DMS53 (cell line): ENCODE data around the gene AP4E1.
"Not testable (repeated sequence)": the region's sequence is repeated elsewhere in the genome, so short reads cannot be mapped to it uniquely, and the experiment has no call there.

Experiments
- DNase-seq: peaks from one replicate; lab custom pipeline; 2025; lab: John Stamatoyannopoulos, UW

The AP4E1 gene

DNA sequence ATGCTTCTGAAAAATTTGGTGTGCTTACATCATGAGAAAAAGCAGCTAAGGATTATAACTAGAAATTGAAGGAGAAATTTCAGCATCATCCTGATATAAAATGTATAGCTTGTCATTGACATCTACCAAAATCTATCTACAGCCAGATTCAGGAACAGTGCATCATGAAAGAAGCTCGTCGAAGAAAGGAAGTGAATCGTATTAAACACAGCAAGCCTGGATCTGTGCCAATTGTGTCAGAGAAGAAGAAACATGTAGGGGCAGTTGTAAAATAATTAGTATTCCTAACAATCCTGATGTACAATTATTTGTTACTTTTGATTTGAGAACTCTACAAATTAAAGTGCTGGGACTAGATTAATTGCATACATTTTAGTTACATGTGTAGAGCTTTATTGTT is 37.2 kb downstream of the AP4E1 start:
- DNase-seq = no peak

DNA sequence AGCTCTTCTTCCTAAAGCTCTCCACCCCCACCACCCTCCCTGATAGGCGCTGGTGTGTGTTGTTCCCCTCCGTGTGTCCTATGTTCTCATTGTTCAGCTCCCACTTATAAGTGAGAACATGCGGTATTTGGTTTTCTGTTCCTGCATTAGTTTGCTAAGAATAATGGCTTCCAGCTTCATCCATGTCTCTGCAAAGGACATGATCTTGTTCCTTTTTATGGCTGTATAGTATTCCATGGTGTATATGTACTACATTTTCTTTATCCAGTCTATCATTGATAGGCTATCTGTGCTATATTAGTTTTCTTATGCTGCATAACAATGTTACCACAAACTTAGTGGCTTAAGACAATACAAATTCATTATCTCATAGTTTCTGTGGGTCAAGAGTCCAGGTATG is 42.3 kb downstream of the AP4E1 start:
- DNase-seq = not testable (repeated sequence)

DNA sequence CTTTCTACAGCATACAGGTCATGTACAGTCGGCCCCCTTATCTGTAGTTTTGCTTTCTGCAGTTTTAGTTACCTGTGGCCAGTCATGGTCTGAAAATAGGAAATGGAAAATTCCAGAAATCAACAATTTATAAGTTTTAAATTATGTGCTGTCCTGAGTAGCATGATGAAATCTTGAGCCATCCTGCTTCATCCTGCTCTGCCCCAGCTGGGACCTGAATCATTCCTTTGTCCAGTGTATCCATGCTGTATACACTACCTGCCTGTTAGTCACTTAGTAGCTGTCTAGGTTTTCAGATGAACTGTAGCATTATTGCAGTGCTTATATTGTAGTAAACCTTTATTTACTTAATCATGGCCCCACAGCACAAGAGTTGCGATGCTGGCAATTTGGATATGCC is 44.8 kb downstream of the AP4E1 start:
- no peak for DNase-seq

DNA sequence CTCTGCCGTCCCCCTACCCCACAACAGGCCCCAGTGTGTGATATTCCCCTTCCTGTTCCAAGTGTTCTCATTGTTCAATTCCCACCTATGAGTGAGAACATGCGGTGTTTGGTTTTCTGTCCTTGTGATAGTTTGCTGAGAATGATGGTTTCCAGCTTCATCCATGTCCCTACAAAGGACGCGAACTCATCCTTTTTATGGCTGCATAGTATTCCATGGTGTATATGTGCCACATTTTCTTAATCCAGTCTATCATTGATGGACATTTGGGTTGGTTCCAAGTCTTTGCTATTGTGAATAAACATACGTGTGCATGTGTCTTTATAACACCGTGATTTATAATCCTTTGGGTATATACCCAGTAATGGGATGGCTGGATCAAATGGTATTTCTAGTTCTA is 46.4 kb downstream of the AP4E1 start:
- not testable (repeated sequence) for DNase-seq

DNA sequence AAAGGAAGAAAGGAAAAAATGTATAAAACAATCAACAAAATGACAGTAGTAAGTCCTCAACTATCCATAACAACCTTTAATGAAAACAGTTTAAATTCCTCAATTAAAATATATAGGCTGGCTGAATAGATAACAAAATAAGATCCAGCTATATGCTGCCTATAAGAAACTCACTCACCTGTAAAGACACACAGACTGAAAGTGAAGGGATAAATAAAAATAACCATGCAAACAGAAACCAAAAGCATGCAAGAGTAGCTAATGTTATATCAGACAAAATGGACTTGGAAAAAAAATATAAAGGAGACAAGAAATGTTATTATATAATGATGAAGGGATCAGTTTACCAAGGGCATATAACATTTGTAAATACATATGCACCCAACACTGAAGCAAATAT is 51.2 kb downstream of the AP4E1 start:
- no peak for DNase-seq

DNA sequence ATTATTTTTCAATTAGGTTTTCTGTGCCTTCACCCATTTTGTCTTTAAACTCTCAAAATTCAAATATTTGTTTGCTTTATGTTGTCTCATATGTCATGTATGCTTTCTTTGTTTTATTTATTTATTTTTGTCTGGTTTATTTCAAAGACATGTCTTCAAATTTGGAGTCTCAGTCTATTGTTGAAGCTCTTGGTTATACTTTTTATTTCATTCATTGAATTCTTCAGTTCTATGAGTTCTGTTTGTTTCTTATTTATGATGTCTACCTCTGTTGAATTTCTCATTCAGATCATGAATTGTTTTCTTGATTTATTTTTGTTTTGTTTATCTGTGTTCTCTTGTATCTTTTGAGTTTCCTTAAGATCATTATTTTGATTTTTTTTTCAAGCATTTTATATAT is 55.6 kb downstream of the AP4E1 start:
- DNase-seq = no peak

DNA sequence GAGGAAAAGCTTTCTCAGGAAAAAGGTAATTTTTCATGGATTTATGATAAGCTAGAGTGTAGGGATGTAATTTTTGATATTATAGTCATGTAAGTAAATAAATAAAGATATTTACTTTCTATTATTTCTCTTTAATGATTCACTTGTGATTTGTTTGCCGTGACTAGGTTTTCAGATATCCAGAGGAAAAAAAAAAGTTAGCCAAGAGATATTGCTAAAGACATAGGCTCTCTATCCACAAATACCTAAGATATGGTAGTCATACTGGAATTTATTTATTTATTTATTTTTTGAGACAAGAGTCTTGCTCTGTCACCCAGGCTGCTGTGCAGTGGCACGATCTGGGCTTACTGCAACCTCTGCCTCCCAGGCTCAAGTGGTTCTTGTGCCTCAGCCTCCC is 59.9 kb downstream of the AP4E1 start:
- DNase-seq = no peak

DNA sequence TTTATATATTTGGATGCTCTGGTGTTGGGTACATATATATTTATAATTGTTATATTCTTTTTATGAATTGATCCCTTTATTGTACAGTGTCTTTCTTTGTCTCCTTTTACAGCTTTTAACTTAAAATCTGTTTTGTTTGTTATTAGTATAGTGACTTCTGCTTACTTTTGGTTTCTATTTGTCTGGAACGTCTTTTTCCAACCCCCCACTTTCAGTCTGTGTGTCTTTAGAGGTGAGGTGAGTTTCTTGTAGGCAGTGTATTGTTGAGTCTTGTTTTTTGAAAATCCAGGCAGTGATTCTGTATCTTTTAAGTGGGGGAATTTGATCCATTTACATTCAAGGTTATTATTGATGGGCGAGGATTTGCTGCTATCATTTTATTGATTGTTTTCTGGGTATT is 62.0 kb downstream of the AP4E1 start:
- no peak for DNase-seq

DNA sequence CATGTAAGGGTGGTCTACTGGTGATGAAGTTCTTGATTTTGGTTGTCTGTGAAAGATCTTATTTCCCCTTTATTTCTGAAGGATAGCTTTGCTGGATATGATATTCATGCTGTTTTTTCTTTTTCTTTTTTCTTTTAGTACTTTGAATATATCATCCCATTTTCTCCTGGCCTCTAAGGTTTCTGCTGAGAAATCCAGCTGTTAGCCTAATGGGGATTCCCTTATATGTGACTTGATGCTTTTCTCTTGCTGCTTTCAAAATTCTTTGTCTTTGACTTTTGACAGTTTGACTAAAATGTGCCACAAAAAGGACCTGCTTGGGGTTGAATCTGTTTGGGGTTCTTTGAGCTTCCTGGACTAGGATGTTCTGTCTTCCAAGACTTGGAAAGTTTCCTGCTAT is 62.6 kb downstream of the AP4E1 start:
- DNase-seq = no peak

DNA sequence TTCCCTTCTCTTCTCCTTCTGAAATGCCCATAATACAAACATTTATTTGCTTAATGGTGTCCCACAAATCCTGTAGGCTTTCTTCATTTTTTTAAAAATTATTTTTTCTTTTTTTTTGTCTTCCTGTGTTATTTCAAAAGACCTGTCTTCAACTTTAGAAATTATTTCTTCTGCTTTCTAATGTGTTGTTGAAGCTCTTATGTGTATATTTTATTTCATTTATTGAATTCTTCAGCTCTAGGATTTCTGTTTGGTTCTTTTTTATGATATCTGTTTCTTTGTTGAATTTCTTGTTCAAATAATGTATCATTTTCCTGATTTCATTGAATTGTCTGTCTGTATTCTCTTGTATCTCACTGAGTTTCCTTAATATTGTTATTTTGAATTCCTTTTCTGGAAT is 63.1 kb downstream of the AP4E1 start:
- no peak for DNase-seq

DNA sequence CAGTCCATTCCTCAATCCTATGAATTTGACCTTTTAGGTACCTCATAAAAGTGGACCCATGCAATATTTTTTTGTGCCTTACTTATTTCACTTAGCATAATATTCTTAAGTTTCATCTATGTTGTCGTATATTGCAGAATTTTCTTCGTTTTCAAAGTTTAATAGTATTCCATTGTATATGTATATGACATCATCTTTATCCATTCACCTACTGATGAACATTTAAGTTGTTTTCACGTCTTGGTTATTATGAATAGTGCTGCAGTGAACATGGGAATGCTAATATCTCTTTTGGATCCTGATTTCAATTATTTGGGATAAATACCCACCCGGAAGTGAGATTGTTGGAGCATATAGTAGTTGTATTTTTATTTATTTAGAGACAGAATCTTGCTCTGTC is 65.1 kb downstream of the AP4E1 start:
- no peak for DNase-seq

DNA sequence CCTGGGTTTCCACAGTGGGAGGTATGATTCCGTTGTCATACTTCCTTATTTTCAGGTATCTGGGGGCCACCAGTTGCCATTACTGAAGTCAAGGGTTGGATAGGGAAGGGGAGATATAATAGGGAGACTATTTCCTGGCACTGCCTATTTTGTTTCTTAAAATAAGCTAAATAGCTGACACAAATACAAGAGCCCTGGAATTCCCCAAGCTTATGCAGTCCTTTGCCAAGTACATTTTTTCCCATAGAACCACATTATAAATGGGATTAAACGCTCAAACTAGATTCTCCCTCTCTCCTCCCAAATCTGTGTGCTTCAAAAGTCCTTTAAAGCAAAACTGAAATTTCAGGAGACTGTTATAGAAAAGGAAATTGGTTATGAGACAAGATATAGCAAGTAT is 68.7 kb downstream of the AP4E1 start:
- no peak for DNase-seq

DNA sequence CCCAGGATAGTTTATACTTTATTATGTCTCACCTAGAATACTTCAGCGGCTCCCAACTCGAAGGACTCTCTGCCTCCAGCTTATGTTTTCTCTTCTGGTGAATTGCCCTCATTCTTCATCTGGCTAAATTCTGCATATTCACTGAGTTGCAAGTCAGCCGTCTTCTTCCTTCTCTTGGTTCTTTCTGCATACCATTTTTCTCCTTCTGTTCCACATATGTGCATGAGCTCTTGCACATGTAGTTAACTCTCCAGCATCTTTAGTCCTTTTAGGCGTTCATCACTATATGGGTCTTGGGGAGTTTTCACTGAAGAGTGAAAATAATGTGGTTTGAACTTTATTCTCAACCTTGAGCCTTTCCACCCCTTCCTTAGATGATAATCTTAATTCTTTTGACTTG is 70.1 kb downstream of the AP4E1 start:
- no peak for DNase-seq

DNA sequence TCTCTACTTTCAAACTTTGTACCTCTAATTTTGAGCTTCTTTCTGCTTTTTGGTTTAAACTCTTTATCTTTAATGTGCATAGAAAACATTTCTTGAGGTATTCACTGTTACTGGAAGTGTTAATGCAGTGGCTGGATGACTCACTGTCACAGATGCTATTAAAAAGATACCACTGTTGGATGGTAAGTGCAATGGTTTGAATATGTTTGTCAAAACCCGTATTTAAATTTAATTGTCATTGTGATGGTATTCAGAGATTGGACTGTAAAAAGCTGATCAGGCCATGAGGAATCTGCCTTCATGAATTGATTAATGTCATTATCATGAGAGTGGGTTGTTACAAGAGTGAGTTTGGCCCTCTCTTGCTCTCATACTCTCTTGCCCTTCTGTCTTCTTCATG is 70.6 kb downstream of the AP4E1 start:
- no peak for DNase-seq

DNA sequence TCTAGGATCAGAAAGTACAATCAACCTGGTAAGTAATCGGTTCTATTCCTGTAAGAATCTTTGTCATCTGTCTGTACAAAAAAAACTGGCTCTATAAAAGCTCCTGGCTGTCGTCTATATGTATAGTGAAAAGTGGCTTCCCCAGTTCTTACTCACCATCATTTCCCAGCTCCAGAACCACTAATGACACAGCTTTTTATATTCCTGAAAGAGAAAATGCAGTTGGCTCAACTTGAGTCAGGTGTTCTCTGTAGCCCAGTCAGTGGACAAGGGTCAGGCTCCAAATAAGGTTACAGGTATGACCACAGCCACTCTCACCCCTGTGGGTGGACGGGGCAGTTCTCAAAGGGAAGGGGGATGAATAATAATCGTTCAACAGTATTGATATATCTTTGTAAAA is 85.1 kb downstream of the AP4E1 start:
- DNase-seq = no peak

DNA sequence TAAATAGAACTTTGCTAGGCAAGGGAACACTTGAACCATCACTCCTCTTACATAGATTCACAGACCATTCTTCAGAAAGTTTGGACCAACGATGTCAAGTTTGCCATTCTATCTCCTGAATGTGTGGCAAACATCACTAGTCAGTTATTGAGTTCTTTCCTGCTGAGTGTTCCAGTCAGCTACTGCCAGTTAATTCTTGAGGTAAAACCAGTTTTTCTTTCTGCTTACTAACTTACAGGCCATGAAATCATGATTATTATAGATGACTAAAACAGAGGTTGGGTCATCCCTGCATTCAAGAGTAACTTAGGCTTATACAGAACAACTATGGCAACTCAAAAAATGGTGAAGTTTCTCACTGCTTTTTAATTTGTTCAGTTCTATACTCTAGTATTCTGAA is 88.2 kb downstream of the AP4E1 start:
- DNase-seq = no peak

DNA sequence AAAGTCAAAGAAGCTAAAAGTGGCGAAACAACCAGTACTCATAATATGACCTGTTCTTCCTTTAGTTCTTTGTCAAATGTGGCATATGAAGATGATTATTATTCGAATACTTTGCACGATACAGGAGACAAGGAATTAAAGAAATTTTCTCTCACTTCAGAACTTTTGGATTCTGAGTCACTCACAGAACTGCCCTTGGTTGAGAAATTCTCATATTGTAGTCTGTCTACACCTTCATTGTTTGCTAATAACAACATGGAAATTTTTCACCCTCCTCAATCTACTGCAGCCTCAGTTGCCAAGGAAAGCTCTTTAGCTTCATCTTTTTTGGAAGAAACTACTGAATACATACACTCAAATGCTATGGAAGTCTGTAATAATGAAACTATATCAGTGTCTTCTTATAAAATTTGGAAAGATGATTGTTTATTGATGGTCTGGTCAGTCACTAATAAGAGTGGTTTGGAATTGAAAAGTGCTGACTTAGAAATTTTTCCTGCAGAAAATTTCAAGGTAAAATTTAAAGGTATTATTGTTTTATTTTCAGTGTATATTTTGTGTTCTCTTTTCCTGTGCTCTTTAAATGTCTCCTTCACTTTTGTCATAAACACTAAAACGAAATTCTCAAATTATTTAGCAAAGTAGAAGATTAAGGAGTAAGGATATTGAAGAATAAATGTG is 89.0 kb downstream of the AP4E1 start:
- DNase-seq = no peak

DNA sequence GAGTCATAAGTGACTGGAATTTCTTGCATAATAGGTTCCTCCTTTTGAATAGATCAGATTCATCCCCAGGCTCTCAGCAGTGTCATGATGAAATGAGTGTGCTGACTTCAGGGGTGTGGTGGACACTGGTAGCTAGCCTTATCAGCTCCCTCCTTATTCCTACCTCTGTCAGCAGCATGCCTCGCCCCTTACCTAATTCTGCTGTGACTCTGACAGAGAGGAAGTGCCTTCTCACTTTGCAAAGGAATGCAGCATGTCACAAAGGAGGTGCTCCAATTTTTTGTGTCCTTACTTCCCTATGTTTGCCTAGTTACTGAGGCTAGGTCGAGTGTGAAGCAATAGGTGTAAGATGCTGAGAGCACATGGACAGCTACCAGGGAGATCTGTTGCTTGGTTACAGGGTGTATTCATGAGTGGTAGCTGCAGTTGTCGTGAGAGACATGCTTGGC is 95.6 kb downstream of the AP4E1 start:
- no peak for DNase-seq

DNA sequence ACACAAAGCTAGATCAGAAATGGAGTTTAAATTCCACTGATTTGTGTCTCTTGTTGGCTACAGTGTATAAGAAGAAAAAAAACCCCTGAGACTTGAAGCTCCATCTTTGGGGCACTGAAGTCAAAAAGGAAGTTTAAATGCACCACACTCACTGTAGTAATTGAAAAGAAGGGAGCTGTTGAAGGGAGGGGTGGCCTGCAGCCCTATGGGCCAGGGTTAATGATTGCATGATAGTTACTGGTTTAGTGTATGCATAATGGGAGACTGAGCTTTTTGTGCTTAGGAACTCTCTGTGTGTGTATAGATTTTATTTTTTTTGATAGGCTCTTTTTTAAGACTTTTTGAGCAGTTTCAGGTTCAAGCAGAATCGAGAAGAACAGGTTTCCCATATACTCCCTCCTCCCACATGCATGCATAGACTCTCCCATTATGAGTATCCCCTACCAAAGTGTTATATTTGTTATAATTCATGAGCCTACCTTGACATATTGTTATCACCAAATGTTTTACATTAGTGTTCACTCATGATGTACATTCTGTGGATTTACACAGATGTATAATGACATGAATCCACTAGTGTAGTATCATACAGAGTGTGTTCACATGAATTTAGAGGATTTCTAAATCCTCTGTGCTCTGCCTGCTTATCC is 98.0 kb downstream of the AP4E1 start:
- DNase-seq = no peak

DNA sequence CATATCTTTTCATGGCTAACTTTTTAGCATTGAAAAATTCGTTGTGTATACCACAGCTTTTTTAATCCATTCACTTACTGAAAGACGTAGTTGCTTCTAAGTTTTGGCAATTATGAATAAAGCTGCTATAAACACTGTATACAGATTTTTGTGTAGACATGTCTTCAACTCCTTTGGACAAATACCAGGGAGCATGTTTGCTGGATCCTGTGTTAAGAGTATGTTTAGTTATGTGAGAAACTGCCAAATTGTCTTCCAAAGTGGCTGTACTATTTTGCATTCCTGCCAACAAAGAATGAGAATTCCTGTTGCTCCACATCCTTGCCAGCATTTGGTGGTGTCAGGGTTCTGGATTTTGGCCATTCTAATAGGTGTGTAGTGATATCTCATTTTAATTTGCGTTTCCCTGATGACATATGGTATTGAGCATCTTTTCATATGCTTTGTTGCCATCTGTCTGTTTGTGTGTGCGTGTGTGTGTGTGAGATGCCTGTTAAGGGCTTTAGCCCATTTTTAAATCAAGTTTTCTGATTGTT is 98.7 kb downstream of the AP4E1 start:
- no peak for DNase-seq

DNA sequence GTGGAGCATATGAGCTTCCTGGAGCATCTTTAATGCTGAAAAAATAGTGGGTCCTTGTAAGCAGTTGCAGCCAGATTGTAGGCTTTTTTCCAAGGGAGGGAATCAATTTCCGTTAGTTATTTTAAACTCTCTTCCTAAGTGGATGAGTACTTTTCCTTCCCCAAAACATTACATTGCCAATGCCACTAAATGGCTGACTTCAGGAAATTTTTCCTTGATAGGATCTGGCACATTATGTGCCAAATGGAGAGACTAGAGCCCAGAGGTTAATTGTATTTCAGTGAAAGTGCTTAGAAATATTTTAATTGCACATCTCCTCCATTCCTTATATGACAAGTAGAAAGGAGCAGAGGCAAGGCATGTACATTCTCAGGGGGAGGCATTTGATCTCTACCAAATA is 102.7 kb downstream of the AP4E1 start:
- DNase-seq = no peak

DNA sequence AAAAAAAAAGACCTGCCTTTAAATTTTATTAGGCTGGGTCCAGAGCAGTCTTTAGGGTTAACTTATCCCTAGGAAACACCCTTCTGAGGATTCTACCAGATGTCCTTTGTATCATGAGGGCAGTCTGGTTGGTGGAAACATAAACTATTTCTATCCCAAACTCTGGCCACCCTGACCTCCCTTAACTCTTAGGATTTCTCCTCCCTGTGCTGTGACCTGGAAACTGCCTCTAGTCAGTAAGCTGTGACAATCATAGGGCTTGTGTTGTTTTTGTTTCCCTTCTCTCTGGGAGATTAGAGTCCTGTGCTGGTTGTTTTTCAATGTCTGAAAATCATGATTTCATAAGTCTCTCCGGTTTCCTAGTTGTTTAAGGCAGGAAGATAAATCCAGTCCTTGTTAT is 108.1 kb downstream of the AP4E1 start:
- no peak for DNase-seq

DNA sequence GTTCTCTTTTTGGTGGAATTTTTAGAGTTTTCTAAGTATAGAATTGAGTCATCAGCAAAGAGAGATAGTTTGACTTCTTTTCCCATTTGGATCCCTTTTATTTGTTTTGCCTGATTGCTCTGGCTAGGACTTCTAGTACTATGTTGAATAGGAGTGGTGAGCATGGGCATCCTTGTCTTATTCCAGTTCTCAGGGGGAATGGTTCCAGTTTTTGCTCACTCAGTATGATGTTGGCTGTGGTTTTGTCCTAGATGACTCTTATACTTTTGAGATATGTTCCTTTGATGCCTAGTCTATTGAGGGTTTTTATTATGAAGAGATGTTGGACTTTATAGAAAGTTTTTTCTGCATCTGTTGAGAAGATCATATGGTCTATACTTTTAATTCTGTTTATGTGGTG is 113.7 kb downstream of the AP4E1 start:
- no peak for DNase-seq

DNA sequence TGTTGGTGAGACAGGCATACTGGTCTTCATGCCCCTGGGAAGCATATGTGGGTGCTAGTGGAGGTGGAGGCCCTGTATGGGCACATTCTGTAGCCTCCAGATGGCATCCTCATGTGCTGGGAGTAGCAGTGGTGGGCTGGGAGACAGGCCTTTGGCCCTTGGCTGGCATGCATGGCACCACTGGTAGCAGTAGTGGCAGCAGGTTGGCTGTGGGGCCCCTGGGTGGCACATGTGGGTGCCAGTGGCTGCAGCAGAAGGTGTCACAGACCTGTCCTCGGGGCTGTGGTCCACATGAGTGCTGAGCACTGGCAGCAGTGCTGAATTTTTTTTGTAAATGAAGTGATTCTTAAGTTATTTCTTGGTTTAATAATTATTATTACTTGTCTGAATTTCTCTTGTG is 115.0 kb downstream of the AP4E1 start:
- DNase-seq = no peak
